HL-60/S4 (cell line): ENCODE measurements around the gene EXOSC10.
"Not testable (repeated sequence)": the region's sequence is repeated elsewhere in the genome, so short reads cannot be mapped to it uniquely, and the experiment has no call there.

Experiments
- in situ Hi-C: fragments of 300-500 bp; cut with MboI; formaldehyde crosslinking; loops from 2 replicates; pipeline ENCODE4 v1.14.3; 2022; ENCODE audit warnings: low sequenced_read_pairs

EXOSC10 gene

DNA sequence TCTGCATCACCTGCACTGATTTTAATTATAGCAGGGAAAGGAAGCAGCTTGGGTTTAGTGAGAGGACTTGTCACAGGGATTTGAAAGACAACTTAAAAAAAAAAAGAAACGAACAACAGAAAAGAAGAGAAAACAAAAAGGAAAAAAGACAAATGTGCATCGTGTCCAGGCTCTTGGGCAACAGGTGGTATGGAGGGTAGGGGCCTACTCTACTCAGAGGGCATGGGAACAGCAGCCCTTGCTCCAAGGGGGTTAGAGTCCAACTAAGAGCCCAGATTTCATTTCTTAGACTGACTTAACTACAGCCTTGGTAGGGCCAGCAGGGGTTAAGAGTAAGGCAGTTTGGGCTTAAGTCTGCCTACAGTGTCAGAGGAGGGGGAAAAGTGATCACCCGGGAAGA, 15.3 kb upstream of the EXOSC10 start:
- in situ Hi-C loops, result no loop called here

DNA sequence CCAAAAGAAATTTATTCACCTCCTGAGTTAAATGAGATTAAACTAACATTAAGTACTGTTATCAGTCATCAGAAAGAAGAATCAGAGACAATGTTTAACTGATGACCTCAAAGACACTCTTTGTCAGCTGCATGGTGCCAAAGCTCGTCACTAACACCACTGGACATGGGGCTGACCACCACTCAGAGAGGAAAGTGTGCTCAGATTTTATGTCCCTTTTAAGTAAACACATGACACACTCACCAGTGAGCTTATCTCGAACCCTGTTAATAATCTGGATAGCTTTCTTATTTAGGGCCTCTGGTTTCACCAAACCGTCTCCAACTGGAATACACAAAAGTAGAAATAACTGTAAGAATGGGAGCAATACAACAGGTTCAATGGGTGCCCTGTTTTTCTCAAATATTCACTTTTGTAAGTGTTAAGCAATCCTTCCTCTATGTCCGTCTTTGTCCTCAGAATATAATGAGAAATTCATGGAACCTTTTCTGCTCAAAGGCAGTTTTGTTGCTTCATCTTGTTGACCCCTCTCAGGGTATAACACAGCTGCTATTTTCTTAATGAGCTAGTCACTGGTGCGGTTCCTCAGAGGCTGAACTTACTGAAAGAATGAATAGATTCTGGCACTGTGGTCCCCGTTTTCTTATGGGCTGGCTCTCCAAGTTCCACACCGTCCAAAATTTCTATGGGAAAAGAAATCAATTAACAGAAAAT, 9.5 kb upstream of the EXOSC10 start:
- in situ Hi-C loops, result no loop called here

DNA sequence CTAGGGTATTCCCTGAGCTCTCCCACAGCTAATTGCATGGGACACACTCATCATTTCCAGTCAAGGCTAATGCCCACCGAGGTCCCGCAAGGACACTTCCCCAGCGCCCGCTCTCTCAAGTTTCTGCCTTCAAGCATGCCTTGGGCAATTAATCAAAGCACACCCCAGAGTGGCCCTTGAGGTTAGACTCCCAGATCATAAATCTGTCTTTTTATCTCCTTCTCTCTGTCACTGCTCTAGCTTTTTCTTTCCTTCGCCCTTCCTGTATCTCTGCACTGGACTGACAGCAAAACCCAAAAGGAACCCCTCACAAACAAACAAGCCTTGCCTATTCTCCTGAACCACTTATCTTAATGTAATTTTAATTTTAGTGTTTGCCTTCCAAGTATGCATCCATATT, 7.9 kb upstream of the EXOSC10 start:
- in situ Hi-C loops, result no loop called here

DNA sequence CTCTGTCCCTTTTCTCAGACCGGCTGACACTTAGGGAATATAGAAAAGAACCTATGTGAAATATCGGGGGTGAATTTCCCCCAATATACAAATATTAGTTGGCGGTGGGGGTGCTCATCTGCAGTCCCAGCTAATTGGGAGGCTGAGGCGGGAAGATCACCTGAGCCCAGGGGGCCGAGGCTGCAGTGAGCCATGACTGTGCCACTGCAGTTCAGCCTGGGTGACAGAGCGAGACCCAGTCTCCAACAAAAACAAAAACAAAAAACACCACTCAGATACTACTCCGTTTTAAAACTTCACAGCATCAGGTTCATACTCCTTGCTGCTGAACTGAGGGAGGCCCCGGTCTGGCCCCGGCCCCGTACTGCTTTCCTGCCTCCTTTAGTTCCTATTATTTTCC, 5.9 kb upstream of the EXOSC10 start:
- in situ Hi-C loops, result no loop called here

DNA sequence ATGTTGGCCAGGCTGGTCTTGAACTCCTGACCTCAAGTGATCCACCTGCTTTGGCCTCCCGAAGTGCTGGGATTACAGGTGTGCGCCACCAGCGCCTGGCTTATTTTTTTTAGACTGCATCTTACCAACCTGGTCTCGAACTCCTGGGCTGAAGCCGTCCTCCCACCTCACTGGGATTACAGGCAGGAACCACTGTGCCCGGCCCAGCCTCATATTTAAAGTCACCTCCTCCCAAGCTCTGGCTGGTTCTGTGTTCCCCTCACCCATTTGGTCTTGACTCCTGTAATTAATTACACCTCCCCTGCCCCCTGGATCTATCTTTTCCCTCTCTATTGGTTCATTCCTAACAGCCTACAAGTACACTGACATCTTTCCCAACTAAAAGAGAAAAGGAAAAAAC, 1.7 kb upstream of the EXOSC10 start:
- in situ Hi-C loops, result no loop called here

DNA sequence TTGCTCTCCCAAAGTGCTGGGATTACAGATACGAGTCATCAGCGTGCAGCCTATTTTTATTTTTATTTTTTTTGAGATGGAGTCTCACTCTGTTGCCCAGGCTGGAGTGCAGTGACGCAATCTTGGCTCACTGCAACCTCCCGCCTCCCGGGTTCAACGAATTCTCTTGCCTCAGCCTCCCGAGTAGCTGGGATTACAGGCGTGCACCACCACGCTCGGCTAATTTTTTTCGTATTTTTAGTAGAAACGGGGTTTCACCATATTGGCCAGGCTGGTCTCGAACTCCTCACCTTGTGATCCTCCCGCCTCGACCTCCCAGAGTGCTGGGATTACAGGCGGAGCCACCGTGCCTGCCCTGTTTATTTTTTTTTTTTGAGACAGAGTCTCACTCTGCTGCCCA, 1.1 kb upstream of the EXOSC10 start:
- in situ Hi-C loops, result not testable (repeated sequence)

DNA sequence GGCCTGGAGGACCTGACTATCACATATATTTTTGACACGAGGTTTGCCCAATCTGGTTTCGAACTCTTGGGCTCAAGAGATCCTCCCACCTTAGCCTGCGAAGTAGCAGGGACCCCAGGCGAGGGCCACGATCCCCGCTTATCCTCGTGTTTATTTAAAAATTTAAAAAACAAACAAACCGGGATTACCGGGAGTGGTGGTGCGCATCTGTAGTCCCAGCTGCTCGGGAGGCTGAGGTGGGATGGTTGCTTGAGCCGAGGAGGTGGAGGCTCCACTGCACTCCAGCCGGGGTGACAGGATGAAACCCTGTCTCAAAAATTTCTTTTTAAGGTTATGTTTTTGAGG, 452 bp upstream of the EXOSC10 start:
- in situ Hi-C loops, result no loop called here

DNA sequence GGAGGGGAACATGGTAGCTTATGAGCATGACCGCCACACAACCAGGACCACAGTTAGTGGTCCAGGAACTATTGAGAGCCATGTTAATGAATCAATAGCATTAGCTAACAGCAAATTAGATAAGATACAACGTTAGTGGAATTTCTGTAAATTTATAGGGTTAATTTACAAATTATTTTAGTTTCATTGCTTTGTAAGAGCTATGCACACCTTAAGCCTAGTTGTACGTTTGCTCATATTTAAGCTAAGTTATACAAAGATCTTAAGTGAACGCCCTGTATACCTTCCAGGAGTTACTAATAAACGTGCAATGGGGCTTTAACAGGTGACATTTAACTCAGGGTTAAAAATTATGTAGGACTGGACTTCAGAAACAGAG, 749 bp downstream of the EXOSC10 start:
- in situ Hi-C loops, result no loop called here

DNA sequence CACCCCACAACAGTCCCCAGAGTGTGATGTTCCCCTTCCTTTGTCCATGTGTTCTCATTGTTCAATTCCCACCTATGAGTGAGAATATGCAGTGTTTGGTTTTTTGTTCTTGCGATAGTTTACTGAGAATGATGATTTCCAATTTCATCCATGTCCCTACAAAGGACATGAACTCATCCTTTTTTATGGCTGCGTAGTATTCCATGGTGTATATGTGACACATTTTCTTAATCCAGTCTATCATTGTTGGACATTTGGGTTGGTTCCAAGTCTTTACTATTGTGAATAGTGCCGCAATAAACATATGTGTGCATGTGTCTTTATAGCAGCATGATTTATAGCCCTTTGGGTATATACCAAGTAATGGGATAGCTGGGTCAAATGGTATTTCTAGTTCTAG, 15.9 kb downstream of the EXOSC10 start:
- in situ Hi-C loops, result not testable (repeated sequence)

DNA sequence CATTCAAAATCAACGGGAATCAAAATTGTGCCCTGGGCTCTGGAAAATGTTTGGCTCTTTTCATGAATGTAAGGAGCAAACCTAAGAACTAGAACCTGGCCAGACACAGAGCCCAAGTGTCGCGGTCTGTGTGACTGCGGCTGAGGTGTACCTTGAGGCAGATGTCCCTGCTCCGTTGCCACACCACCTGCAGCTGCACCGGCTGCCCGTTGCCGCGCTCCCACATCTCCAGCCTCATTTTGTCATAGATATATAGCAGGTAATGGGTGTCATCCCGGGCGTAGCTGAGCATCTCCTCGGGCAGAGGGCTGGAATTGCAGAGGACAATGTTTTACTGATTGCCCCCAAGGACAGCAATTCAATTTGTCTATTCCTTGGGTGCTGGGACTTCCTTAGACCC, 18.7 kb downstream of the EXOSC10 start:
- in situ Hi-C loops, result no loop called here

DNA sequence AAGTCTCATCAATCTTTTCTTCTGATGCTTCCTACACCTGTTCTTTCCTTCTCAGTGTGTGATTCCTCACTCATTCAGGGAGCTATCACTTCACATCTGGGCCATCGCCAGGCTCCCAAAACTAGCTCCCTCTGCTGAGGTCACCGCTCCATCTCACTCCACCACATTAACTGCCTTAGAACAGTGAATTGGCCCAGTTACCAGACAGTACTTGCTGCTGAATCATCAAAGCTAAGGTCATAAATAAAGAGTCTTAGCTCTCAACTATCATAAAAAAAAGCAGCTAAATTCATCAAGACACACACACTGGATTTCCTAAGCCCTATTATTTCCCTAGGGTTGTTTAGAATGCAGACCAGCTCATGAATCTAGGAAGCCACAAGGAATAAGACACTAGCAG, 21.0 kb downstream of the EXOSC10 start:
- in situ Hi-C loops, result no loop called here

DNA sequence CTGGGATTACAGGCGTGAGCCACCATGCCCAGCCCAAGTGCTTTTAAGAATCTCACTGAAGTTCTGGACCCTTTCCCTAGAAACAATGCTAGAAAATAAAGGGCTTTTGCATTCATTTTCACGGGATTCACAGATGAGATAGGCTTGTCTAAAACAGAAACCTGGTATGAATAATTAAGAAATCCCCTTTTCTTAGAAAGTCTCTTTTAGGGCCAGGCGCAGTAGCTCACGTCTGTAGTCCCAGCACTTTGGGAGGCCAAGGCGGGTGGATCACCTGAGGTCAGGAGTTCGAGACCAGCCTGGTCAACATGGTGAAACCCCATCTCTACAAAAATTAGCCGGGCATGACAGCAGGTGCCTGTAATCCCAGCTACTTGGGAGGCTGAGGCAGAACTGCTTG, 26.3 kb downstream of the EXOSC10 start:
- in situ Hi-C loops, result not testable (repeated sequence)

DNA sequence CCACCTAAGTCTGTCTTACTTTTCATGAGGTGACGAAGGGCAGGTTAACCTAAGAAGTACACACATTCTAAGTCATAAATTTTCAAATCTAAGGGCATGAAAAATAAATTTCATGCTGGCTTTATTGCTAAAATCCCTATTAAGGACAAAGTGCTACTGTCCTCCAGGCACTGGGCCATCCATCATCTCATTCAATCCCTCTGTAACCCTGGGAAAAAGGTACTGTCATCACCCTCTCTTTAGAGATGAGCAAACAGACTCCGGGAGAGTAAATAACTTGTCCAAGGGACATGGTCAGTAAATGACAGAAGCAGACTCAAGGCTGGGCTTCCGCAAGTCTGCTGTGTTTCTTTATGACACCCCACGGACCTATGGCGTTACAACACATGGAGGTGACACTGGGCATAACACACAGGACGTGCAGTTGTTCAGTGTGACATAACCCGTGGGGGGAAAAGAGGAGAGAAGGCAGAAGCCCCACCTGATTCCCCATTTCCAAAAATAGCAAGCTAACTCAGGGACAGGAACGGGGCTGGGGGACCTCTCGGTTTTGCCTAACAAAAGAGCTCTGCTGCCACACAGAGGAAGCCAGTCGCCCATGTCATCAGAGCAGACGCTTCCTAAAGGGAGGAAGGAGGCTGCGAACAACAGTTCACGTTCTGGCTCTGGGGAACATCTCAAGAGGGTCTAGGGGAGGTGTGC, 27.3 kb downstream of the EXOSC10 start:
- in situ Hi-C loops, result no loop called here

DNA sequence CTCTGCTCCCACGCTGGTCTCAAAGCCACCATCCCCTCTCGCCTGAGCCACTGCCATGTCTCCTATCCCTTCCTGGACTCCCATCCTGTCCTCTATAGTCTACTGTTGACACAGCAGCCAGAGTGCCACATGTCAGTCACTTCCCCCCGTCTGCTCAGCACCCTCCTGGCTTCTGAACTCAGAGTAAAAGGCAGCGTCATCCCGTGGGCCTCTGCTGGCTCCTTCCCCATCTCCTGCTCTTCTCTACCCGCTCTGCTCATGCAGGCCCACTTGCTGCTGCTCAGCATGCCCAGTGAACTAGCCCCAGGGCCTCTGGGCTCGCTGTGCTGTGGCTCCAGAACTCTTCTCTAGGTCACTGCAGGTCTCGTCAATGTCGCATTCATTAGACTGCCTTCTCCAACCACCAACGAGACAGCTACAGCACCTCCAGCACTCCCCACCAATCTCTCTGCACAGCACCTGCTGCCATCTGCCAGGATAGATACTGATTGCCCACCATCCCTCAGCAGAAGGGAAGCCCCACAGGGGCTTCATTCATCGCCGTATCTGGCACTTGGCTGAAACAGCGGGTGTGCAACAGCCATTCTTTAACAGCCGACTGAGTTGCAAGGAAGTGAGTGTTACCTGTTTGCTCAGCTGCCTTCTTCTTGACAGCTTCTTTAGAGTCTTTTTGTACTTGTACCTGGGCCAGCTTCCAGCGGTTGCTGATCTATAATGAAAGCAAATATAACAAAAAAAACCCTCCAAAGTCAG, 28.0 kb downstream of the EXOSC10 start:
- in situ Hi-C loops, result no loop called here

DNA sequence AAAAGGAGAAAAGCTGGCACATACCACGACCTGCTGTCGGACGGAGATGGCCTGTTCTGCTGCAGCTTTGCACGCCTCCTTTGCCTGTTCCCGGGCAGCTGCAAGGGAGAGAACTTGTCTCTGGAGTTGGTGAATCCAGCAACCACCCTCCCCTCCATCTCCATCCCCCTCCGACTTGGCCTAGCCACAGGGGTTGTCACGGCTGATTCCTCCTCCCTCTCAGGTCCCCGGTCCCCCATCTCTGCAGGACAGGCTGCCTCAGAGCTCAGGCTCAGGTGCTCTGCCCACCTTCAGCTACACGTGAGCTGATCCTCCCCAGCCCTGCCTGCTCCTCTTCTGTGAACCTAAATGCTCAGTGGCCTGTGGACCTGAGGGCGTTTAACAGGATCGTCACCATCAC, 28.8 kb downstream of the EXOSC10 start:
- in situ Hi-C loops, result no loop called here

DNA sequence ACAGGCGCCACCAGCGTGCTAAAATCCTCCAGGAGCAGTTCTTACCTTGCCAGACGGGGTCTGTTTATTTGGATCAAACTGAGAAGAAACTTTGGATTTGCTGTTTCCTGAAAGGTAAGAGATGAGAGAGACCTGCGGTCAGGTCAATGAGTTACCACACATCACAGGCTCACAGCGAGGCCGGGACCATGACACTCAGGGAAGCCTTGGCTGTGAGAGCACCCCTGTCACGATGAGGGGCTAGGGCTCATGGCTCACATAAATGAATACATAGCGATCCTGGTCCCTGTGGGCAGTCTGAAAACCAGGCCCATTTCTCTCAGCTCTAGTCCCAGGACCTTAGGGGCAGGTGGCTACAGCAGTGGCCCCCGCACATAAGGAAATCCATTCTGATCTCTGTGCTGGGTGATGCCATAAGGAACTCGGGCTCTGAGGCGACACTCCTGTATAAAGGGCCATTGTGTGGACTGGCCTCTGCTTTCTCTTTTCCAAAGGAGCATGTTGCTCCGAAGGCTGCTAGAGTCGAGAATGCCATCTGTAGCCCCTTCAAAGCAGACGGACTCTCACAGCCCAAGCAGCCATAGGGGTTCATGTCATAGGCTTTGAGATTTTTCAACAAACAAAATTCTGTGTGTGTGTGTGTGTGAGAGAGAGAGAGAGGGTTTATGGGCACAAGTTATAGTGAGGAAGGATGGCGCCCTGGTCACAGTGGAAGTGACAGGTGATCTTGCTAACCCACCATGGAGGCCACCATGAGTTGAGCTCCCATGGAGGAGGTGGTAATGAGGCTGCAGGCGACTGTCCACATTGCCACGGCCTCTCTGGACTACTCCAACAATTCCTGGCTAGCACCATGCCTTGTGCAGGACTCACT, 30.8 kb downstream of the EXOSC10 start:
- in situ Hi-C loops, result no loop called here

DNA sequence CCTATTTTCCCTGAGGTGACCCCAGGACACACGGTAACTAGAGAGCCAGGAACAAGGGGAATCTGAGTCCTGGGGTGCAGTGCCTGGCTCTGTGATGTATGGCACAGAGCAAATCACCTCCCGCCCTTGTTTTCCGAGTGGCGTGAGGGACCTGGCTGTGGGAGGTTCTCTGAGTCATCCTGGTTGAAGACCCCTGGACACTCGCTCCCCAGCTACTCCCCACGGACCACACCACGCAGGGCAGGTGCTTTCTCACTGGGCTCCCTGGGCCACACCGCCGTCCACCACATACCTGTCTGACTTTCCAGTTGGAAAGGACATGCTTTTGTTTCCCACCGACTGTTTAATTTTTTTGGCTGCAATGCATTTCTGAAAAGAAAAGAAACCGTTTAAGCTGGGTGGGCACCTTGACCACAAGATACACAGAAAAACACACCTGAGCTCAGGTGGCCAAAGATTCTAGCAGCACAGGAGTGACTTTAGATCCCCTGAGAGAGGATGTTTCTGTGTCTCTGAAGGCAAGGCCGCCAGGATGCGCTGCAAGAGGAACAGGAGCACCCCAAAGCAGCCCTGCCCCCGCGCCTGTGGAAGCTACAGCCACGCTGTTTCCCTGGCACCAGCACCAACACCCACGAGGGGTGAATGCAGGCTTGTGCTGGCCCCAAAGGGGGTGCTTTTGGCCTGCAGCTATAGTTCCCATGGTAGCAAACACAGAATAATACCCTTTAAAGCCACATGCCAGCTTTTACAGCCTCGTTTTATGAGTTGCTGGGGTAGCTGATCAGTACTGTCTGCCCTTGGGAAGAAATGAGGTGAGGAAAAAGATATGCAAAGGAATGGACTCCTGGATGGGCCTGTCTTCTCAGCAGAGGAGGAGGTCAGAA, 31.7 kb downstream of the EXOSC10 start:
- in situ Hi-C loops, result no loop called here

DNA sequence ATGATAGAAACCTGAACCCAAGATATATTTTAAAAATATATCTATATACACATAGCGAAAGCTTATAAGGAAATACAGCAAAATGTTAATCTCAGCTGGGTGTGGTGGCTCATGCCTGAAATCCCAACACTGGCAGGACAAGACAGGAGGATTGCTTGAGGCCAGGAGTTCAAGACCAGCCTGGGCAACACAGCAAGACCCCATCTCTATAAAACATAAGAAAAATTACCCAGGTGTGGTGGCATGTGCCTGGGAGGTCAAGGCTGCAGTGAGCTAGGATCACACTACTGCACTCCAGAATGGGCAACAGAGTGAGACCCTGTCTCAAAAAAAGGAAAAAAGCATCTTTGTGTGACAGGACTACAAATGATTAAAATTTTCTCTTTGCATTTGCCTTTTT, 33.9 kb downstream of the EXOSC10 start:
- in situ Hi-C loops, result no loop called here

DNA sequence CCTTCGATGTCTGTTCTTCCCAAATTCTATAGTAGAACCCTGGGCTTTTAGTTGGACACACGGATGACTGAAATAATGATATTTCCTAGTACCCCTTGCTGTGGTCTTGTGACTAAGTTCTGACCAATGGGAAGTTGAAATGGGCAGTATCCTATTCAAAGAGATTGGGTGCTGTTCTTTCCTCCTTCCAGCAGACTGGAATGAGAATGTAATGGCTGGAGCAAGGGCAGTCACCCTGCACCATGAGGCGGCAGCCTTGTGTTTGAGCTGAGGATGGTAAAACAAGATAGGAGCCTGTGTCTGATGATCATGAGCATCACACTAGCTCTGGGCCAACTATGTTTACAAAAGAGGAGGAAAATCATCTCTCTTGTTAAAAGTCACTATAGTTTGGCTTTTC, 34.7 kb downstream of the EXOSC10 start:
- in situ Hi-C loops, result no loop called here

DNA sequence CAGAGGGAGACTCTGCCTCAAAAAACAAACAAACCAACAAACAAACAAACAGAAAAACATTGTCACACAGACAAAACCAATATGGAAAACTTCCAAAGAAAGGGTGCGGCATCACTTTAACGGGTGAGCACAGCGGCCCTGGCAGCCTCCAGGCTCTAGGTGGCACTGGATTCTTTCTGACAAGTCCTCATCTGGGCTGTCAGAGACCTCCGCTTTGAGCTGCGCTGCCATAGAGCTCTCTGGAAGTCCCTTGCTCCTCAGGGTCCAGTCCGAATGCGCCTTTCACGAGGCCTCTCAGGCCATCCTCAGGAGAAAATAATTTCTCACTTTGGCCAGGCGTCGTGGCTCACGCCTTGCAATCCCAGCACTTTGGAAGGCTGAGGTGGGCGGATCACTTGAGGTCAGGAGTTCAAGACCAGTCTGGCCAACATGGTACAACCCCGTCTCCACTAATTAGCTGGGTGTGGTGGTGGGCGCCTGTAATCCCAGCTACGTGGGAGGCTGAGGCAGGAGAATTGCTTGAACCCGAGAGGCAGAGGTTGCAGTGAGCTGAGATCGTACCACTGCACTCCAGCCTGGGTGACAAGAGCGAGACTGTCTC, 35.6 kb downstream of the EXOSC10 start:
- in situ Hi-C loops, result not testable (repeated sequence)
